ENCODE measurements around the gene GPC3.

The GPC3 gene

DNA sequence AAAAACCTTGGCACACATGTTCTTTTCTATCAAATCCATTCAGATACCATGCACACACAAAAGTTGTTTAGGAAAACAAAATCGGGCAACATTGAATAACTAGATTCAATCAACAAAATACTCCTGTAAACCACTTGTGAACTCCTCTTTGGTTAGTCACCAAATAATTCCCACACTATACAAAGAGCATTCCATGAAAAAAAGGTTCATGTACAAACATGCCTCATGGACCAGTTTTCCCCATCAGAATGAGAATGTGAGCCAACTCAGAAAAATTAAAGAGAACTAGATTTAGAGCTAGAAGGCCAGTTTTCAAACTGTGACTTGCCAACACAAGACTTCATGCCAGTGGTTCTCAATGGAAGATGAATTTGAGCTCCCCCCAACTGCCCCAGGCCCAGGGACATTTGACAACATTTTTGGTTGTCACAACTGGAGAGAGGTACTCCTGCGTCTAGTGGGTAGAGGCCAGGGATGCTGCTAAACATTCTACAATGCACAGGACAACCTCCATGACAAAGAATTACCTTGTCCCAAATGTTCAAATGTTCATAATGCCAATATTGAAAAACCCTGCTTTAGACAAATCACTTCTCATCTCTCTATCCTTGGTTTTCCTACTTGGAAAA lies 55.4 kb downstream of the GPC3 start:
- TF ChIP-seq, protein P1, sequence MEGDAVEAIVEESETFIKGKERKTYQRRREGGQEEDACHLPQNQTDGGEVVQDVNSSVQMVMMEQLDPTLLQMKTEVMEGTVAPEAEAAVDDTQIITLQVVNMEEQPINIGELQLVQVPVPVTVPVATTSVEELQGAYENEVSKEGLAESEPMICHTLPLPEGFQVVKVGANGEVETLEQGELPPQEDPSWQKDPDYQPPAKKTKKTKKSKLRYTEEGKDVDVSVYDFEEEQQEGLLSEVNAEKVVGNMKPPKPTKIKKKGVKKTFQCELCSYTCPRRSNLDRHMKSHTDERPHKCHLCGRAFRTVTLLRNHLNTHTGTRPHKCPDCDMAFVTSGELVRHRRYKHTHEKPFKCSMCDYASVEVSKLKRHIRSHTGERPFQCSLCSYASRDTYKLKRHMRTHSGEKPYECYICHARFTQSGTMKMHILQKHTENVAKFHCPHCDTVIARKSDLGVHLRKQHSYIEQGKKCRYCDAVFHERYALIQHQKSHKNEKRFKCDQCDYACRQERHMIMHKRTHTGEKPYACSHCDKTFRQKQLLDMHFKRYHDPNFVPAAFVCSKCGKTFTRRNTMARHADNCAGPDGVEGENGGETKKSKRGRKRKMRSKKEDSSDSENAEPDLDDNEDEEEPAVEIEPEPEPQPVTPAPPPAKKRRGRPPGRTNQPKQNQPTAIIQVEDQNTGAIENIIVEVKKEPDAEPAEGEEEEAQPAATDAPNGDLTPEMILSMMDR (conservative IDR thresholded peaks at IDR 0.05; ENCODE audit: low read length) = no peak
- DNase-seq (ENCODE audit: low read depth) = no peak
- no peak overlapping the region for H3K4me3 ChIP-seq (ENCODE audit: low read length)

DNA sequence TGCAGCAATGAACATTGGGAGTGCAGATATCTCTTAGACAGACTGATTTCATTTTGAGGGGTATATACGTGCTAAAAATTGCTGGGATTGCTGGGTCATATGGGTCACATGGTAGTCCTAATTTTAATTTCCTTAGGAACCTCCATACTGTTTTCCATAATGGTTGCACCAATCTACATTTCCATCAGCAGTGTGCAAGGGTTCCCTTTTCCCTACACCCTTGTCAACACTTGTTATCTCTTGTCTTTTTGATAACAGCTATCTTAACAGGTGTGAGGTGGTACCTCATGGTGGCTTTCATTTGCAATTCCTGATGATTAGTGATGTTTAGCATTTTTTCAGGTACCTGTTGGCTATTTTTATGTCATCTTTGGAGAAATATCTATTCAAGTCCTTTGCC lies 57.0 kb downstream of the GPC3 start:
- DNase-seq (ENCODE audit: low read depth) = no peak
- TF ChIP-seq, protein P1 (conservative IDR thresholded peaks at IDR 0.05; ENCODE audit: low read length) = no peak
- H3K4me3 ChIP-seq (ENCODE audit: low read length) = no peak overlapping the region

DNA sequence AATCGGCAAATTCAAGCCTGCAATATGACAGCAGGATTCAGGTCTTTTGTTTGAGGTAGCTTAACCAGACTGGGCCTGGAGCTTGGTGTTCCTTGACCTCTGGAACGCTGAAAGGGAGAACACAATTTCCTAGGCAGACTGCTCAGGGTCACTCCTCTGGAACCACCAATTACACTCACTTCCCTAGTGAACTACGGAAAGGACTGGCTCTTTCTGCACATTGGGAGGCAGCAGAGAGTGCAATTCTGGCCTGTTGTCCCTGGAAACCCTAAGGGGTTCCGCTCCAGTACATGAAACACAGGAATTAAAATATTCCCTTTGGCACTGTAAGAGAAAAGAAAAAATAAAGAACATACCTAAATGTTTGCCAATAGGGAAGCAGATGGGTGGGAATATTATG lies 58.6 kb downstream of the GPC3 start:
- DNase-seq (ENCODE audit: low read depth) = no peak
- no peak overlapping the region for H3K4me3 ChIP-seq (ENCODE audit: low read length)
- TF ChIP-seq, protein P1 (conservative IDR thresholded peaks at IDR 0.05; ENCODE audit: low read length) = no peak

DNA sequence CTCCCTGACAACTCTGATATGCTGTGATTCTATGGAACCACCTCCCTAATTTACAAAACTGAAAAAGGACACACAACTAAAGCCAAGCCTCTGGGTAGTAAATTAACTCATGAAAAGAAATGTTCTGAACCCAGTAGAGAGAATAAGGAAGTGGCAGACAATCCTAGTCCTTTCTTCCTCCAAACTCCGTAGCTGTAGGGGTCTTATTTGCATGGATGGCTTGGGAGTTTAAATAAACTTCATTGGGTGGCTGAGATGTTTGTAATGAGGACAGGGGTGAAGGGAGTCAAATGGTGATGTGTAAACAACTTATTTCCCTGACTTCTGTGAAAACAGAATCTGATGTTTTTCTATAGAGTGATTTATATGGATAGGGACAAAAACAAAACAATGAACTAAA lies 59.3 kb downstream of the GPC3 start:
- TF ChIP-seq, protein P1 (conservative IDR thresholded peaks at IDR 0.05; ENCODE audit: low read length) = no peak
- no peak for DNase-seq (ENCODE audit: low read depth)
- no peak overlapping the region for H3K4me3 ChIP-seq (ENCODE audit: low read length)

DNA sequence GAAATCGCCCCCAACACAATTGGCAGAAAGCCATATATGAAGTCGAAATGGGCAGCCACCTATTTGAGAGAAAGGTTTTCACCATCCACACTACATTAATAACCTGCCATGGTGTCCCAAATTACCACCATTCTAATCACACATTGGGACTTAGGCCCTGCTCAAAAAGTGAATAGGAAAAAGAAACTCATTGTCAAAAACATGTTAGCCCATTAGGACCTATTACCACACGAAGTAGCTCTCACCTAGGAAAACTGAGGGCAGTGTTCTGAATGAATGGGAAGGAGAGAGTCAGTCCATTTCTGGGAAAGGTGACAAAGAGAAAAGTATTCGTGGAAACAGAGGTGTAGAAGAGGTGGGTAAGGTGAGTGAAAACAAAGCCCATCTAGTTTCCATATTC lies 60.8 kb downstream of the GPC3 start:
- H3K4me3 ChIP-seq (ENCODE audit: low read length) = no peak overlapping the region
- no peak for DNase-seq (ENCODE audit: low read depth)
- TF ChIP-seq, protein P1 (conservative IDR thresholded peaks at IDR 0.05; ENCODE audit: low read length) = no peak

DNA sequence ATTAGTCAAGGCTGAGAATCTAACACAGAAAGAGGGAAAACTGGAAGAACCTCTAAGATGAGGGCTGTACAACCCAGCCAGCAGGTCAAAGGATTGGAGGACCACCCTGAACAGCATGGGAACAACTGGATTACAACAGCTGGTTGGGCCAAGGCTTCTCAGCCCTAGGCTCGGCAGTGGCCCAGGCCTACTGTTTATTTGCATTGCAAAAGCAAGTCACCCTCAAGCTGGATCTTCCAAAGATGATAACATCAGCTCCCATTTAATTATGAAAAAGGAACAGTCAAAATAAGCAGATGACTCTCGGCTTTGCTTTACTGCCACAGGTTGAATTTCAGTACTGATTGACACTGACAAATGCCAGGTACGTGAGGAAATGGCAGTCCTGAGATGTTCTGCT lies 61.8 kb downstream of the GPC3 start:
- TF ChIP-seq, protein P1 (conservative IDR thresholded peaks at IDR 0.05; ENCODE audit: low read length) = no peak
- DNase-seq (ENCODE audit: low read depth) = no peak
- H3K4me3 ChIP-seq (ENCODE audit: low read length) = no peak overlapping the region

DNA sequence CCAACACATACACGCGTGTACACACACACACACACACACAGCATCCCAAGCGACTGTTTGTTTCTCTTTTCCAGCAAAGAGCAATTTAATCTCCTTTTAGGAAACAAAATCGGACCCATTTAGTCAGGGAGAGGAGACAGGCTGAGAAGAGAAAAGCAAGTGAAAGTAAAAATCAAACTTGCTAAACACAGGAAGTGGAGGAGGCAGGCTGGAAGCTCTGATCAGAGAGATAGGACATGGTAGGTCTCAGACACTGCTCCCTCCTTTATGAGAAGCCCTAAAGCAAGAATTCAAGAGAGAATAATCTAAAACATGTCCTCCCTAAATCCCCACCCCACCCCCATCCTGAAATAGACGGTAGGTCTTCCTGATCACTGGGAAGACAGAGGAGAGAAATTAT lies 62.3 kb downstream of the GPC3 start:
- no peak overlapping the region for H3K4me3 ChIP-seq (ENCODE audit: low read length)
- DNase-seq (ENCODE audit: low read depth) = no peak
- TF ChIP-seq, protein P1 (conservative IDR thresholded peaks at IDR 0.05; ENCODE audit: low read length) = no peak
